Cardiac fibroblast (primary cell): ENCODE data around the gene PTPRE.

Experiments used
- DNase-seq, 2 donors: peaks; one replicate each; pipeline versions ENCODE4 v3.0.0 to v3.0.0-alpha.2; 2010; ENCODE audit warnings: low read depth in 2 of 2
- H3K4me3 ChIP-seq, 2 donors: replicated peaks in 1 of 2; 1 replicate in 1 of 2; 2 replicates in 1 of 2; pipeline ENCODE4 v1.5.1; 2011; ENCODE audit warnings: low read depth in 2 of 2, low read length in 2 of 2, mild to moderate bottlenecking in 2 of 2, moderate library complexity in 1 of 2
- CTCF ChIP-seq: IDR thresholded peaks from one replicate; pipeline ENCODE4 v1.5.1; 2011; ENCODE audit warnings: low read depth, mild to moderate bottlenecking, low read length, inconsistent platforms

The PTPRE gene

GRCh38 chr10:127908106-127908958 lies 1.4 kb downstream of the PTPRE start:
- TF ChIP-seq CTCF: no peak
- peak; percentile 64 to 83 for DNase-seq
- H3K4me3 ChIP-seq: peak overlapping the region; percentile 53 to 60

GRCh38 chr10:127908959-127909267 lies 2.0 kb downstream of the PTPRE start:
- no peak for DNase-seq

GRCh38 chr10:127909716-127910463 lies 3.0 kb downstream of the PTPRE start:
- H3K4me3 ChIP-seq: no peak overlapping the region
- no peak for DNase-seq
- no peak for TF ChIP-seq CTCF

More at GRCh38 chr10:127908959-127909267, 2.0 kb downstream of the PTPRE start:
- H3K4me3 ChIP-seq: no peak overlapping the region
- no peak for TF ChIP-seq CTCF

- H3K4me3 ChIP-seq: no peak overlapping the region
- DNase-seq: peak in 1 of 2 donors; percentile 28
- TF ChIP-seq CTCF: no peak
Observed at GRCh38 chr10:127910464-127910770, 3.5 kb downstream of the PTPRE start.

GRCh38 chr10:127911218-127911866 lies 4.4 kb downstream of the PTPRE start:
- peak in 1 of 2 donors; percentile 26 for DNase-seq
- TF ChIP-seq CTCF: no peak
- H3K4me3 ChIP-seq: no peak overlapping the region

- no peak for DNase-seq
- TF ChIP-seq CTCF: no peak
- H3K4me3 ChIP-seq: no peak overlapping the region
Observed at GRCh38 chr10:127911867-127912257, 5.0 kb downstream of the PTPRE start.
